ENCODE data around the gene SFTPB. TPM values are rescaled to one million over a fixed set of nuclear protein-coding genes. Genes with fewer than 3 reads are reported as not detected.
A peak's percentile ranks its signal among the peaks of the same experiment; 100 is the strongest.
"Not testable (repeated sequence)": the region's sequence is repeated elsewhere in the genome, so short reads cannot be mapped to it uniquely, and the experiment has no call there.

SFTPB gene
- polyA plus RNA-seq, 2 donors, result 0.77 to 1.9 TPM

DNA sequence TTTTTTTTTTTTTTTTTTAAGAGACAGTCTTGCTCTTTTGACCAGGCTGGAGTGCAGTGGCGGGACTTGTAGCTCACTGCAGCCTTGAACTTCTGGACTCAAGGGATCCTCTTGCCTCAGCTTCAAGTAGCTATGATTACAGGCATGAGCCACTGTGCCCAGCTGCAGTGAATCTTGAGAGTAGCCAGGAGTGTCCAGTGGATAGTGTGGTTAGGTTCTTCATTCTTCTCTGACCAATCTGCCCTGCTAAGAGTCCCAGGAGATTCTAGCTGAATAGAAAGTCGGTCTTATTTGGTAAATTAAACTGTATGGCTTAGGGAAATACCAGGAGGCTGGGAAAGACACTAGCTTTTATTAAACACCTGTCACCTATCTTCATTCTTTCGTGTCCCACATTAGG, 36.7 kb downstream of the SFTPB start:
- Histone ChIP-seq H3K27ac (ENCODE audit: low read depth in 2 of 2, low read length in 1 of 2) (no peak overlapping the region), H3K36me3 (ENCODE audit: control insufficient read depth in 2 of 2, insufficient read depth in 2 of 2, low read length in 1 of 2) (peaks cover 7 to 14% of the 10 kb centered on the region in 2 donors)
- 91 to 93% methylated on average over 3 of the region's 3 CpGs for WGBS, 2 donors

GRCh38 chr2:85628658-85629057, 39.3 kb downstream of the SFTPB start:
- H3K4me1 ChIP-seq (ENCODE audit: control insufficient read depth in 2 of 2, insufficient read depth in 2 of 2, low read length in 1 of 2), result no peaks in the 10 kb centered on the region
- WGBS, 2 donors, result 56 to 63% methylated on average over 2 of the region's 2 CpGs
- H3K9me3 ChIP-seq (ENCODE audit: control insufficient read depth in 2 of 2, insufficient read depth in 1 of 2, low read depth in 1 of 2, low read length in 1 of 2), result no peaks in the 10 kb centered on the region
- no peak overlapping the region for H3K27ac ChIP-seq (ENCODE audit: low read depth in 2 of 2, low read length in 1 of 2)
- H3K36me3 ChIP-seq (ENCODE audit: control insufficient read depth in 2 of 2, insufficient read depth in 2 of 2, low read length in 1 of 2), result peaks cover 12 to 22% of the 10 kb centered on the region in 2 donors
- no peak overlapping the region for H3K4me3 ChIP-seq (ENCODE audit: low read depth in 1 of 2, low read length in 2 of 2)
- H3K27me3 ChIP-seq (ENCODE audit: control insufficient read depth in 1 of 2, insufficient read depth in 2 of 2, low read length in 2 of 2), result no peaks in the 10 kb centered on the region

More for the DNA sequence above, 36.7 kb downstream of the SFTPB start:
- no peaks in the 10 kb centered on the region for H3K27me3 ChIP-seq (ENCODE audit: control insufficient read depth in 1 of 2, insufficient read depth in 2 of 2, low read length in 2 of 2)
- no peaks in the 10 kb centered on the region for H3K4me1 ChIP-seq (ENCODE audit: control insufficient read depth in 2 of 2, insufficient read depth in 2 of 2, low read length in 1 of 2)
- H3K4me3 ChIP-seq (ENCODE audit: low read depth in 1 of 2, low read length in 2 of 2), result no peak overlapping the region
- H3K9me3 ChIP-seq (ENCODE audit: control insufficient read depth in 2 of 2, insufficient read depth in 1 of 2, low read depth in 1 of 2, low read length in 1 of 2), result no peaks in the 10 kb centered on the region

- peaks cover 21% of the 10 kb centered on the region in 2 donors for H3K36me3 ChIP-seq (ENCODE audit: control insufficient read depth in 2 of 2, insufficient read depth in 2 of 2, low read length in 1 of 2)
- no peak overlapping the region for H3K4me3 ChIP-seq (ENCODE audit: low read depth in 1 of 2, low read length in 2 of 2)
- H3K27ac ChIP-seq (ENCODE audit: low read depth in 2 of 2, low read length in 1 of 2), result no peak overlapping the region
- no peaks in the 10 kb centered on the region for H3K27me3 ChIP-seq (ENCODE audit: control insufficient read depth in 1 of 2, insufficient read depth in 2 of 2, low read length in 2 of 2)
- 86 to 90% methylated on average over 5 of the region's 5 CpGs for WGBS, 2 donors
- no peaks in the 10 kb centered on the region for H3K4me1 ChIP-seq (ENCODE audit: control insufficient read depth in 2 of 2, insufficient read depth in 2 of 2, low read length in 1 of 2)
- no peaks in the 10 kb centered on the region for H3K9me3 ChIP-seq (ENCODE audit: control insufficient read depth in 2 of 2, insufficient read depth in 1 of 2, low read depth in 1 of 2, low read length in 1 of 2)
Observed at GRCh38 chr2:85623991-85624390, 44.0 kb downstream of the SFTPB start.

DNA sequence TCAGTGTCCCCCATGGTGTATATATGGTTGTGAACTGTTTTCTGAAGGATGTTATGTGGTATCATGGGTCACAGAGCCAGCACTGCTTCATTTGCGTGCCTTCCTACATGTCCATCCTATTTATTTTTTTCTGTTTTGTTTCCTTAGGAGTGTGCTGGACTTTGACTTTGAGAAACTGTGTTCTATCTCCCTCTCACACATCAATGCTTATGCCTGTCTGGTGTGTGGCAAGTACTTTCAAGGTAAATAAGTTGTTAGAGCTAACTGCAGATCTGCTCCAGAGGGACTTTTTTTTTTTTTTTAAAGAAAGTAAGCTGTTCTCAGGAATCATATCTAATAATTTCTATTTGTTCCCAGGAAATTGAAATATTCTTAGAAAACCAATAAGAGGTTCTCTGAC, 46.7 kb downstream of the SFTPB start:
- Histone ChIP-seq H3K4me1 (ENCODE audit: control insufficient read depth in 2 of 2, insufficient read depth in 2 of 2, low read length in 1 of 2) (peaks cover 0 to 7% of the 10 kb centered on the region in 2 donors), H3K36me3 (ENCODE audit: control insufficient read depth in 2 of 2, insufficient read depth in 2 of 2, low read length in 1 of 2) (peaks cover 18 to 21% of the 10 kb centered on the region in 2 donors), H3K27me3 (ENCODE audit: control insufficient read depth in 1 of 2, insufficient read depth in 2 of 2, low read length in 2 of 2) (no peaks in the 10 kb centered on the region), H3K27ac (ENCODE audit: low read depth in 2 of 2, low read length in 1 of 2) (no peak overlapping the region), H3K4me3 (ENCODE audit: low read depth in 1 of 2, low read length in 2 of 2) (no peak overlapping the region), H3K9me3 (ENCODE audit: control insufficient read depth in 2 of 2, insufficient read depth in 1 of 2, low read depth in 1 of 2, low read length in 1 of 2) (no peaks in the 10 kb centered on the region)
- 92 to 100% methylated on average over 1 of the region's 1 CpG for WGBS, 2 donors

DNA sequence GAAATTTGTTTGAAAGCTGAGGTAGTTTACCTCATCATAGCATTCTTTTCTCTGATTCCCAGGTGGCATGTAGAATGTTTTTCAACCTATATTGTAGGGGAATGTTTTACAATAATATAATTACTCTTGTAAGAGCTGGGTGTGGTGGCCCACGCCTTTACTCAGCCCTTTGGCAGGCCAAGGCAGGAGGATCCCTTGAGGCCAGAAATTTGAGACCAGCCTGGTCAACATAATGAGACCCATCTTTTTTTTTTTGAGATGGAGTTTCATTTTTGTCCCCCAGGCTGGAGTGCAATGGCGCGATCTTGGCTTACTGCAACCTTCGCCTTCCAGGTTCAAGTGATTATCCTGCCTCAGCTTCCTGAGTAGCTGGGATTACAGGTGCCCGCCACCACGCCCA, 48.4 kb downstream of the SFTPB start:
- 76 to 85% methylated on average over 6 of the region's 6 CpGs for WGBS, 2 donors
- H3K4me1 ChIP-seq (ENCODE audit: control insufficient read depth in 2 of 2, insufficient read depth in 2 of 2, low read length in 1 of 2), result peaks cover 0 to 7% of the 10 kb centered on the region in 2 donors
- H3K9me3 ChIP-seq (ENCODE audit: control insufficient read depth in 2 of 2, insufficient read depth in 1 of 2, low read depth in 1 of 2, low read length in 1 of 2), result no peaks in the 10 kb centered on the region
- H3K27ac ChIP-seq (ENCODE audit: low read depth in 2 of 2, low read length in 1 of 2), result no peak overlapping the region
- peaks cover 12 to 15% of the 10 kb centered on the region in 2 donors for H3K36me3 ChIP-seq (ENCODE audit: control insufficient read depth in 2 of 2, insufficient read depth in 2 of 2, low read length in 1 of 2)
- H3K4me3 ChIP-seq (ENCODE audit: low read depth in 1 of 2, low read length in 2 of 2), result no peak overlapping the region
- no peaks in the 10 kb centered on the region for H3K27me3 ChIP-seq (ENCODE audit: control insufficient read depth in 1 of 2, insufficient read depth in 2 of 2, low read length in 2 of 2)

DNA sequence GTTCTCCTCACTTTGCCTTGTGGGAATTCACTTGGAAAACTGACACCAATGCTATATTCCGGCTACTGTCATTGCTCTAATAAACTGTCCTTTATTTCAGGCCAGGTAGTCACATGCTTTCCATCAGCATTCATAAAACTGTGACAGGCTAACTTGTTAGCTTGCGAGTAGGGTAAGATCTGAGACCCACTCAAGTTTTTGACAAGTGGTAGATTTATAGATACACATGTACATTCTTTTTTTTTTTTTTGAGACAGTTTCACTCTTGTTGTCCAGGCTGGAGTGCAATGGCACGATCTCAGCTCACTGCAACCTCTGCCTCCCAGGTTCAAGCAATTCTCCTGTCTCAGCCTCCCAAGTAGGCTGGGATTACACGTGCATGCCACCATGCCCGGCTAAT, 50.3 kb downstream of the SFTPB start:
- H3K4me1 ChIP-seq (ENCODE audit: control insufficient read depth in 2 of 2, insufficient read depth in 2 of 2, low read length in 1 of 2); H3K27me3 ChIP-seq (ENCODE audit: control insufficient read depth in 1 of 2, insufficient read depth in 2 of 2, low read length in 2 of 2); H3K36me3 ChIP-seq (ENCODE audit: control insufficient read depth in 2 of 2, insufficient read depth in 2 of 2, low read length in 1 of 2); H3K9me3 ChIP-seq (ENCODE audit: control insufficient read depth in 2 of 2, insufficient read depth in 1 of 2, low read depth in 1 of 2, low read length in 1 of 2); H3K27ac ChIP-seq (ENCODE audit: low read depth in 2 of 2, low read length in 1 of 2): not testable (repeated sequence)
- 82 to 90% methylated on average over 5 of the region's 5 CpGs for WGBS, 2 donors
- H3K4me3 ChIP-seq (ENCODE audit: low read depth in 1 of 2, low read length in 2 of 2), result peak overlapping the region in 1 of 2 donors; percentile 22

DNA sequence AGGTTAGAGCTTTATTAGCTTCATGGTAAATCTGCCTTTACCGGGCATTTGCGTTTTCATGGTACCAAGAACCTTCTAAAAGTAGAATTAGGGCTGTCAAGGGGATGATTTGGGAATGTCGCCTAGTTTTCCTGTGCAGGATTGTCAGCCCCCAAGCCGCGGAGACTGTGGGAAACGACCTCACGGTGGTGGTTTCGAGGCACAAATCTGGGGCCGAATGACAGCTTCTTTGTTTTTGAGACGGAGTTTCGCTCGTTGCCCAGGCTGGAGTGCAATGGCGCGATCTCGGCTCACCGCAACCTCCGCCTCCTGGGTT, 52.6 kb downstream of the SFTPB start:
- Histone ChIP-seq H3K4me1 (ENCODE audit: control insufficient read depth in 2 of 2, insufficient read depth in 2 of 2, low read length in 1 of 2) (peaks cover 0 to 10% of the 10 kb centered on the region in 2 donors), H3K27ac (ENCODE audit: low read depth in 2 of 2, low read length in 1 of 2) (no peak overlapping the region), H3K4me3 (ENCODE audit: low read depth in 1 of 2, low read length in 2 of 2) (peak overlapping the region in 1 of 2 donors; percentile 64), H3K9me3 (ENCODE audit: control insufficient read depth in 2 of 2, insufficient read depth in 1 of 2, low read depth in 1 of 2, low read length in 1 of 2) (no peaks in the 10 kb centered on the region), H3K27me3 (ENCODE audit: control insufficient read depth in 1 of 2, insufficient read depth in 2 of 2, low read length in 2 of 2) (no peaks in the 10 kb centered on the region), H3K36me3 (ENCODE audit: control insufficient read depth in 2 of 2, insufficient read depth in 2 of 2, low read length in 1 of 2) (no peaks in the 10 kb centered on the region)
- WGBS, 2 donors, result 78 to 90% methylated on average over 12 to 17 of the region's 17 CpGs

- H3K4me3 ChIP-seq (ENCODE audit: low read depth in 1 of 2, low read length in 2 of 2); H3K27me3 ChIP-seq (ENCODE audit: control insufficient read depth in 1 of 2, insufficient read depth in 2 of 2, low read length in 2 of 2); H3K36me3 ChIP-seq (ENCODE audit: control insufficient read depth in 2 of 2, insufficient read depth in 2 of 2, low read length in 1 of 2); H3K9me3 ChIP-seq (ENCODE audit: control insufficient read depth in 2 of 2, insufficient read depth in 1 of 2, low read depth in 1 of 2, low read length in 1 of 2); H3K27ac ChIP-seq (ENCODE audit: low read depth in 2 of 2, low read length in 1 of 2): not testable (repeated sequence)
- 94 to 98% methylated on average over 7 of the region's 7 CpGs for WGBS, 2 donors
- peaks cover 0 to 12% of the 10 kb centered on the region in 2 donors for H3K4me1 ChIP-seq (ENCODE audit: control insufficient read depth in 2 of 2, insufficient read depth in 2 of 2, low read length in 1 of 2)
Observed at GRCh38 chr2:85614757-85615156, 53.2 kb downstream of the SFTPB start.

DNA sequence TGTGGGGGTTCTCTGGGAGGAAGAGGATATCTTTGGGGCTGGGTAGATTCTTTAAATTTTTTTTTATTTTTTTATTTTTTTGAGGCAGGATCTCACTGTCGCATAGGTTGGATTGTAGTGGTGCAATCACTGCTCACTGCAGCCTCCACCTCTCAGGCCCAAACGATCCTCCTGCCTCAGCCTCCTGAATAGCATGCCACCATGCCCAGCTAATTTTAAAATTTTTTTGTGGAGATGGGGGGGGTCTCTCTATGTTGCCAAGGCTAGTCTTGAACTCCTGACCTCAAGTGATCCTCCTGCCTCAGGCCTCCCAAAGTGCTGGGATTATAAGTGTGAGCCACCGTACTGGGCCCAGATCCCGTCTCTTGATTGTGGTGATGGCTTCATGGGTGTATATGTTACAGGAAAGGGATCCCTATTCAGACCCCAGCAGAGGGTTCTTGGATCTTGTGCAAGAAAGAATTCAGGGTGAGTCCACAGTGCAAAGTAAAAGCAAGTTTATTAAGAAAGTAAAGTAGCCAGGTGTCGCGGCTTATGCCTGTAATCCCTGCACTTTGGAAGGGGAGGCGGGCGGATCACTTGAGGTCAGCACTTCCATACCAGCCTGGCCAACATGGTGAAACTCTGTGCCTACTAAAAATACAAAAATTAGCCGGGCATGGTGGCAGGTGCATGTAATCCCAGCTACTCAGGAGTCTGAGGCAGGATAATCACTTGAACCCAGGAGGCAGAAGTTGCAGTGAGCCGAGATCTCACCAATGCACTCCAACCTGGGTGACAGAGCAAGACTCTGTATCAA, 54.1 kb downstream of the SFTPB start:
- 81 to 86% methylated on average over 10 of the region's 10 CpGs for WGBS, 2 donors

More for the DNA sequence above, 54.1 kb downstream of the SFTPB start:
- Histone ChIP-seq H3K27ac (ENCODE audit: low read depth in 2 of 2, low read length in 1 of 2) (no peak overlapping the region), H3K4me1 (ENCODE audit: control insufficient read depth in 2 of 2, insufficient read depth in 2 of 2, low read length in 1 of 2) (peaks cover 0 to 15% of the 10 kb centered on the region in 2 donors), H3K27me3 (ENCODE audit: control insufficient read depth in 1 of 2, insufficient read depth in 2 of 2, low read length in 2 of 2) (no peaks in the 10 kb centered on the region), H3K9me3 (ENCODE audit: control insufficient read depth in 2 of 2, insufficient read depth in 1 of 2, low read depth in 1 of 2, low read length in 1 of 2) (no peaks in the 10 kb centered on the region), H3K36me3 (ENCODE audit: control insufficient read depth in 2 of 2, insufficient read depth in 2 of 2, low read length in 1 of 2) (peaks cover 3 to 6% of the 10 kb centered on the region in 2 donors), H3K4me3 (ENCODE audit: low read depth in 1 of 2, low read length in 2 of 2) (no peak overlapping the region)
